K562 (cell line): ENCODE data around the gene PAM. TPM values are rescaled to one million over a fixed set of nuclear protein-coding genes. Genes with fewer than 3 reads are reported as not detected.

Experiments
- ATAC-seq: fragments of 200-7000 bp; cut with Tn5 transposase; 3 replicates; pipeline ENCODE4 v1.9.1; 2020; ENCODE audit warnings: moderate library complexity
- BruUV-seq: library from RNA; stranded (reverse); fragments of 400-500 nt; replicated peaks from 2 replicates; lab custom pipeline; 2021; lab: Mats Ljungman, UMichigan
- CTCF ChIA-PET: fragments of 300-600 bp; formaldehyde crosslinking; extraction: SDS; loops from one replicate; lab custom pipeline; 2021; ENCODE audit warnings: low intra/inter-chr PET ratio; lab: Yijun Ruan, JAX
- POLR2A ChIA-PET: fragments of 300-600, 350-650 bp; sonication (Branson Sonifier 250); formaldehyde crosslinking; extraction: SDS; loops from one replicate; lab custom pipeline; 2021; ENCODE audit warnings: antibody characterized with exemption, inconsistent platforms; lab: Yijun Ruan, JAX
- DNase-seq, 4 experiments: peaks; one replicate each; pipeline versions ENCODE4 v3.0.0 to v3.0.0-alpha.2; 2011 to 2018; ENCODE audit warnings: low spot score in 3 of 4, mixed read lengths in 3 of 4; ENCODE audit errors: extremely low read depth in 1 of 4
- FAIRE-seq: peaks from 2 replicates; lab custom pipeline; 2011; peaks lifted over from hg19 to GRCh38; lab: Jason Lieb, UNC
- H2AFZ ChIP-seq: 2 replicates; pipeline ENCODE4 v1.6.0; 2011; ENCODE audit warnings: low read depth, low read length, control low read depth, inconsistent platforms
- H3K27ac ChIP-seq: fragments of 200-600 bp; 3 replicates; pipeline ENCODE4 v1.8.0; 2011; ENCODE audit warnings: low read depth, mild to moderate bottlenecking, control low read depth, inconsistent platforms, low read length, moderate library complexity, mixed read lengths; ENCODE audit errors: extremely low read depth
- H3K27me3 ChIP-seq, 2 experiments: fragments of 300-600 bp in 1 of 2; 2 replicates in 1 of 2; 3 replicates in 1 of 2; pipeline versions ENCODE4 v1.6.0 to v1.8.0; 2011; ENCODE audit warnings: inconsistent platforms in 2 of 2, low read length in 2 of 2, mild to moderate bottlenecking in 1 of 2, mixed read lengths in 1 of 2, moderate library complexity in 1 of 2; ENCODE audit not compliant: control insufficient read depth in 2 of 2, insufficient read depth in 2 of 2
- H3K36me3 ChIP-seq: fragments of 300-600 bp; 3 replicates; pipeline ENCODE4 v1.8.0; 2011; ENCODE audit warnings: mild to moderate bottlenecking, low read length, inconsistent platforms; ENCODE audit not compliant: control insufficient read depth, insufficient read depth
- H3K4me1 ChIP-seq, 2 experiments: fragments of 200-600 bp in 1 of 2; replicated peaks in 1 of 2; 2 replicates in 1 of 2; 3 replicates in 1 of 2; pipeline versions ENCODE4 v1.5.1 to v1.8.0; 2011; ENCODE audit warnings: inconsistent platforms in 2 of 2, low read length in 2 of 2, mild to moderate bottlenecking in 1 of 2, mixed read lengths in 1 of 2, moderate library complexity in 1 of 2; ENCODE audit not compliant: control insufficient read depth in 2 of 2, insufficient read depth in 2 of 2
- H3K4me2 ChIP-seq: 2 replicates; pipeline ENCODE4 v1.6.1; 2011; ENCODE audit warnings: low read length, control low read depth, inconsistent platforms, mixed read lengths; ENCODE audit not compliant: insufficient read depth
- H3K4me3 ChIP-seq: fragments of 200-600 bp; sonication (generic), shearing (Covaris generic); 2 replicates; pipeline ENCODE4 v1.5.1; 2016; ENCODE audit warnings: control low read depth, inconsistent platforms
- H3K79me2 ChIP-seq: fragments of 200-600 bp; 3 replicates; pipeline ENCODE4 v1.8.0; 2011; ENCODE audit warnings: low read length, inconsistent platforms; ENCODE audit not compliant: control insufficient read depth, insufficient read depth
- H3K9ac ChIP-seq, 2 experiments: 2 replicates each; pipeline versions ENCODE4 v1.6.0 to v1.6.1; 2011; ENCODE audit warnings: low read depth in 2 of 2, low read length in 2 of 2, control low read depth in 1 of 2, inconsistent platforms in 1 of 2, mild to moderate bottlenecking in 1 of 2, mixed read lengths in 1 of 2; ENCODE audit not compliant: insufficient read depth in 1 of 2
- H3K9me1 ChIP-seq: one replicate; pipeline ENCODE4 v1.6.0; 2011; ENCODE audit warnings: inconsistent platforms, mild to moderate bottlenecking, low read length, moderate library complexity; ENCODE audit not compliant: control insufficient read depth, insufficient read depth
- H3K9me3 ChIP-seq: replicated peaks from 2 replicates; pipeline ENCODE4 v1.5.1; 2011; ENCODE audit warnings: low read depth, low read length, inconsistent platforms; ENCODE audit not compliant: control insufficient read depth, insufficient read depth
- H4K20me1 ChIP-seq: replicated peaks from 2 replicates; pipeline ENCODE4 v1.6.1; 2011; ENCODE audit warnings: low read length, inconsistent platforms, mixed read lengths; ENCODE audit not compliant: control insufficient read depth, insufficient read depth
- BCL6 ChIP-seq: fragments of 250-450 bp; sonication (Bioruptor Pico); IDR thresholded peaks from 2 replicates; pipeline ENCODE4 v1.4.0; 2020
- CHD4 ChIP-seq: fragments of 200-600 bp; sonication (generic); IDR thresholded peaks from 3 replicates; pipeline ENCODE4 v1.6.1; 2012; ENCODE audit warnings: low read depth, mild to moderate bottlenecking, mixed read lengths, low read length, inconsistent platforms; ENCODE audit not compliant: insufficient read depth, insufficient replicate concordance, poor library complexity, severe bottlenecking
- KLF13 ChIP-seq: fragments of 450-650 bp; IDR thresholded peaks from 2 replicates; pipeline ENCODE4 v1.6.1; 2016; ENCODE audit warnings: missing genetic modification characterization, low read depth, mild to moderate bottlenecking, missing compliant biosample characterization, moderate library complexity, borderline replicate concordance
- MTA2 ChIP-seq: fragments of 450-650 bp; IDR thresholded peaks from 2 replicates; pipeline ENCODE4 v1.6.1; 2016; ENCODE audit warnings: low read depth
- NR4A1 ChIP-seq, 2 experiments: fragments of 250-450 bp in 1 of 2; fragments of 450-650 bp in 1 of 2; sonication (Bioruptor Pico) in 1 of 2; IDR thresholded peaks; 2 replicates each; pipeline versions ENCODE4 v1.4.0 to v1.6.1; 2016 to 2020; ENCODE audit warnings: mild to moderate bottlenecking in 2 of 2, missing compliant biosample characterization in 1 of 2, missing genetic modification characterization in 1 of 2, moderate library complexity in 1 of 2
- PCBP2 ChIP-seq: fragments of 200-400 bp; formaldehyde crosslinking; IDR thresholded peaks from 2 replicates; pipeline ENCODE4 v1.6.1; 2018; ENCODE audit warnings: low read length, low read depth, mild to moderate bottlenecking, moderate library complexity; ENCODE audit not compliant: poor library complexity, severe bottlenecking
- ZNF217 ChIP-seq: sonication (generic); formaldehyde crosslinking; IDR thresholded peaks from 2 replicates; pipeline ENCODE4 v1.8.0; 2022; ENCODE audit warnings: mild to moderate bottlenecking, missing genetic modification reagents
- ZNF384 ChIP-seq: IDR thresholded peaks from 2 replicates; pipeline ENCODE4 v1.6.1; 2012; ENCODE audit warnings: low read depth, low read length, improper control_type of control experiment
- ZNF695 ChIP-seq: fragments of 450-650 bp; formaldehyde crosslinking; IDR thresholded peaks from 2 replicates; pipeline ENCODE4 v1.4.0; 2020; ENCODE audit warnings: mild to moderate bottlenecking, moderate library complexity
- WGBS: fragments of 100-300 bp; shearing (Covaris generic); methylation state at CpG from one replicate; pipeline ENCODE4 v1.1.6; 2016; ENCODE audit warnings: low coverage, mixed read lengths; ENCODE audit not compliant: insufficient coverage; ENCODE audit errors: missing lambda C conversion rate; 5-methylcytosine and 5-hydroxymethylcytosine counted together
- in situ Hi-C: fragments of 300-500 bp; cut with MboI; formaldehyde crosslinking; loops from 4 replicates; pipeline ENCODE4 v1.15.0; 2018; ENCODE audit warnings: inconsistent platforms, mixed read lengths
- intact Hi-C: fragments of 100-400 bp; cut with micrococcal nuclease; formaldehyde crosslinking; loops from 2 replicates; pipeline ENCODE4 v1.14.2; 2022
- polyA plus RNA-seq, 8 experiments: library from polyadenylated mRNA; depleted of rRNA in 4 of 8; stranded (reverse) in 5 of 8; unstranded in 3 of 8; fragments of >200 nt; fragmentation: Nextera tagmentation in 2 of 8; fragmentation: Illumina TruSeq in 1 of 8; extraction: Ambion mirVana in 2 of 8; extraction: Trizol in 1 of 8; gene quantifications; 2 replicates each; pipeline versions ENCODE4 v1.2.1 to v1.2.3, GENCODE V29; 2011 to 2014; ENCODE audit warnings: inconsistent platforms in 1 of 8, missing spikeins in 1 of 8
- total RNA-seq, 7 experiments: library from RNA; depleted of rRNA in 6 of 7; stranded (reverse); fragments of >200 nt in 6 of 7; fragmentation: Illumina TruSeq in 2 of 7; extraction: Trizol in 2 of 7; gene quantifications; 2 replicates each; pipeline versions ENCODE4 v1.2.1 to v1.2.3, GENCODE V29; 2011 to 2021; ENCODE audit warnings: low replicate concordance in 1 of 7

Gene PAM
- total and polyA plus RNA-seq, 9 of the 15 experiments (the other 6 are each of a cell fraction or from before 2014, with no cell fraction given), result 0.39 to 3.1 (median 0.77) TPM

GRCh38 chr5:103035701-103036100 is 280.6 kb downstream of the PAM start:
- ATAC-seq (no peak), DNase-seq (no peak), FAIRE-seq (no peak)
- Histone ChIP-seq H3K4me2 (no peak overlapping the region), H4K20me1 (no peaks in the 10 kb centered on the region), H3K4me1 (no peaks in the 10 kb centered on the region), H3K79me2 (no peaks in the 10 kb centered on the region), H3K9me3 (no peaks in the 10 kb centered on the region), H3K4me3 (no peak overlapping the region), H3K27ac (no peak overlapping the region), H3K36me3 (no peaks in the 10 kb centered on the region), H3K9ac (no peak overlapping the region), H3K27me3 (no peaks in the 10 kb centered on the region), H2AFZ (no peak overlapping the region), H3K9me1 (no peaks in the 10 kb centered on the region)
- TF ChIP-seq PCBP2, result no peak
- TF ChIP-seq NR4A1 (CRISPR knock-in tag; IDR thresholded peaks at IDR 0.05), result no peak
- no peak for TF ChIP-seq NR4A1 (tag; IDR thresholded peaks at IDR 0.05)
- no peak for TF ChIP-seq ZNF217
- ChIA-PET CTCF (no interaction called here), POLR2A (no interaction called here)
- no TSS peak for BruUV-seq
- WGBS, result 0% methylated on average over 1 of the region's 2 CpGs
- in situ Hi-C loops (no loop called here), intact Hi-C loops (loop anchor here (5.0 kb wide), 1 partner anchor 102 kb away; no protein-coding TSS in a partner anchor)

- DNase-seq, result no peak
- in situ Hi-C loops (no loop called here), intact Hi-C loops (loop anchor here (5.0 kb wide), 1 partner anchor 101 kb away; no protein-coding TSS in a partner anchor)
- H3K9me1 ChIP-seq, result no peaks in the 10 kb centered on the region
- H3K36me3 ChIP-seq, result no peaks in the 10 kb centered on the region
- no peak overlapping the region for H3K4me2 ChIP-seq
- no peak overlapping the region for H2AFZ ChIP-seq
- no peak overlapping the region for H3K4me3 ChIP-seq
- H3K9ac ChIP-seq, result no peak overlapping the region
- no peaks in the 10 kb centered on the region for H3K79me2 ChIP-seq
- ChIA-PET CTCF (no interaction called here), POLR2A (no interaction called here)
- H4K20me1 ChIP-seq, result no peaks in the 10 kb centered on the region
- no TSS peak for BruUV-seq
- WGBS, result 0% methylated on average over 2 of the region's 2 CpGs
- FAIRE-seq, result no peak
- no peak overlapping the region for H3K27ac ChIP-seq
- no peaks in the 10 kb centered on the region for H3K4me1 ChIP-seq
- no peaks in the 10 kb centered on the region for H3K27me3 ChIP-seq
- H3K9me3 ChIP-seq, result no peaks in the 10 kb centered on the region
- no peak for ATAC-seq
- TF ChIP-seq MTA2, result no peak
- TF ChIP-seq KLF13 (tag), result no peak
- no peak for TF ChIP-seq ZNF695 (CRISPR knock-in tag)
- TF ChIP-seq BCL6 (CRISPR knock-in tag), result no peak
- TF ChIP-seq ZNF384, result no peak
- TF ChIP-seq CHD4, result no peak
These were observed 281.5 kb downstream of the PAM start for GRCh38 chr5:103036601-103037000.
